Activated naive CD8-positive, alpha-beta T cell treated with anti-CD3 and anti-CD28 coated beads, Interleukin-2, amount 10 ng/mL, durations not matched to agents 7 days and 5 days (primary cell): ENCODE data around the gene TMEM50B. TPM values are rescaled to one million over a fixed set of nuclear protein-coding genes. Genes with fewer than 3 reads are reported as not detected.

ENCODE experiments used
- total RNA-seq, 2 experiments: library from RNA; stranded (reverse); gene quantifications; one replicate each; pipeline ENCODE4 v1.2.3, GENCODE V29; 2021

Gene TMEM50B
- total RNA-seq, 2 experiments from 2014 or later = 72.6 to 80.3 TPM

Other genes with a start within 250 kb of the TMEM50B start
- 10 to 100 TPM; 40.6 to 44.1 TPM for gene IL10RB, start 213.6 kb downstream of the TMEM50B start, total RNA-seq
- gene IFNAR1, start 155.0 kb downstream of the TMEM50B start, total RNA-seq = 10 to 100 TPM; 35.7 to 36.3 TPM
- 10 to 100 TPM; 17.8 to 18.8 TPM for gene IFNGR2, start 76.6 kb downstream of the TMEM50B start, total RNA-seq
- gene DNAJC28, start 11.7 kb upstream of the TMEM50B start, total RNA-seq = 1 to 10 TPM; 1.2 to 1.5 TPM
- 100 to 1,000 TPM; 102 to 117 TPM for gene GART, start 62.1 kb upstream of the TMEM50B start, total RNA-seq
- gene SON, start 63.1 kb upstream of the TMEM50B start, total RNA-seq = 100 to 1,000 TPM; 357 to 376 TPM
- 10 to 100 TPM; 29.0 to 33.6 TPM for gene DONSON, start 108.7 kb upstream of the TMEM50B start, total RNA-seq
- 10 to 100 TPM; 39.2 to 45.7 TPM for gene CRYZL1, start 161.8 kb upstream of the TMEM50B start, total RNA-seq
- gene ITSN1, start 162.5 kb upstream of the TMEM50B start, total RNA-seq = 1 to 10 TPM; 2.3 to 4.6 TPM